ENCODE results near the gene PAQR4.
"Not testable (repeated sequence)": the region's sequence is repeated elsewhere in the genome, so short reads cannot be mapped to it uniquely, and the experiment has no call there.

The PAQR4 gene

DNA sequence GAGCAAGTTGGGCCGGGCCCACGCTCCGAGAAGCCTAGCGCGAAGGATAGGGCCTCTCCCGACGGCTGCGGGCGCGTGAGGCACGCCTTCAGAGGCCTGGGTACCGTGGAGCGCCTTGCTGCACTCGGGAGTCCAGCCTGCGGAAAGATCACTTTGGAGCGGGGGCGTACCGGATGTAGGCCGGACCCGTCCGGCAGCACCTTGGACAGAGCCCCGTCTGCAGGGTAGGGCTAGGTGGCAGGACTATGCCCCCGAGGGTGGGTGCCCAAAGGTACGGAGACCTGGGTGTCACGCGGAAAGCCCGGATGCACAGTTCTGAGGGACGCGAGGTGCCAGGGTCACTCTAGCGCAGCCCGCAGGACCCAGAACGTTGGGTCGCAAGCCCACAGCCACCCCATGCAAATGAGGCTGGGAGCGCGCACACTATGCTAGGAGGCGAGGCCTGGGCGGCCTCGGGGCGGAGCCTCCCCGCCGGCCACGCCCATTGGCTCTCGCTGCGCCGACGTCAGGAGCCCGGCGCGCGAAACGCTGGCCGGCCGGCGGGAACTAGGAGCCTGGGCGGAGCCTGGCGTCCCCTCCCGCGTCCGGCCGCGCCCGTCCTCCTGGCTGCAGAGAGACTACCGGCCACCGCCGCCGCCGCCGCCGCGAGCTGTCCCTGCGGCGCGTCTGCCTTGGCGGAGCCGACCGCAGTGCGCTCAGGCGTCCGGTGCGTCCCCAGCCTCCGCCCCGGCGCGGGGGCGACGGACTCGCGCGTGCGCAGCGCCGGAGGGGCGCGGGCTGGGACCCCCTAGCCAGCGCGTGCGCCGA, at the start of gene PAQR4:
Gene PAQR4, plus strand, starts transcription at position 611 of the 807 bp plus-strand sequence. CDS start 327 bp downstream, outside the sequence.
- DNase-seq, result peak; percentile 66

DNA sequence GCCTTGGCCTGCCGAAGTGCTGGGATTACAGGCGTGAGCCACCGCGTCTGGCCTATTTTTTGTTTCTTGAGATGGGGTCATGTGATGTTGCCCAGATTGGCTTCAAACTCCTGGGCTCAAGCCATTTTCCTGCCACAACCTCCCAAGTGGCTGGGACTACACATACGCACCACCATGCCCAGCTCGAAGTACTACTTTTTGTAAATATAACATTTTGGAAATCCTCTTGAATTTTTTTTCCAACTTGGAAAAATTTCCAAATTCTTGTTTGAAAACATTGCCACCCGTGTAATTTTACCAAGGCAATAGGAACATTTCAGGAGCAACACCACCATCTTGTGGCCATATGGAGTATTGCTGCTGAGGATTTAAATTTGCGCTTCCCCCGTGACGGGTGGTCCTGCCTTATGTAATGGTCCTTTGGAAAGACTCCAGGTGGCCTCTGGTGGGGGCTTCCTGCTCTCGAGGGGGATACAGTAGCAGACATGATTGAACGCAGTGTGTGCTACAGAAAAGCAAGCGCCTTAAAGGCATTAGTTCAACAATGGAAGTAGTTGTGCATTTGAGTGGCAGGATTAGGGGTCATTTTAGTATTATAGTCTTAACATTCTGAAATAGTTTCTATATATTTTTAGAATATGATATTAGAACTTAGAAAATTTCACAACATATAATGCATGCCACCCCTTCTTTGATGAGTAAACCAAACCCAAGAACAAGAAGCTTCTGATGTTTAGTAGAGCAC, 49.5 kb upstream of the PAQR4 start:
- DNase-seq, result no peak

DNA sequence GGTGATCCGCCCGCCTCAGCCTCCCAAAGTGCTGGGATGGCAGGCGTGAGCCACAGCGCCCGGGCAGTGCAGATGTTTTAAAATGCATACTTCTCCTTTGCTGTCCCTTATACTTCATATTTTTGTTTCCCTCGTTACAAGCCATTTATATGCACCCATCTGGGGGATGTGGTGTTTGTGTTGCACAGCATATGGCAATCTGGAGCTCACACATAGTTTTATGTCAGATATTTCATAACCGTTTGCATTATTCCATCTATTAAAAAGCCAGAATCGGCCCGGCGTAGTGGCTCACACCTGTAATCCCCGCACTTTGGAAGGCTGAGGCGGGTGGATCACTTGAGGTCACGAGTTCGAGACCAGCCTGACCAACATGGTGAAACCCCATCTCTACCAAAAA, 45.7 kb upstream of the PAQR4 start:
- DNase-seq, result no peak

- DNase-seq, result no peak
These were observed 44.0 kb upstream of the PAQR4 start for GRCh38 chr16:2924901-2925755.

GRCh38 chr16:2925951-2926649, 43.0 kb upstream of the PAQR4 start:
- peak; percentile 50 for DNase-seq

GRCh38 chr16:2926650-2926999, 42.5 kb upstream of the PAQR4 start:
- DNase-seq, result no peak

GRCh38 chr16:2927010-2927646, 42.0 kb upstream of the PAQR4 start:
- peak; percentile 81 for DNase-seq

GRCh38 chr16:2928151-2928550, 41.0 kb upstream of the PAQR4 start:
- not testable (repeated sequence) for DNase-seq

DNA sequence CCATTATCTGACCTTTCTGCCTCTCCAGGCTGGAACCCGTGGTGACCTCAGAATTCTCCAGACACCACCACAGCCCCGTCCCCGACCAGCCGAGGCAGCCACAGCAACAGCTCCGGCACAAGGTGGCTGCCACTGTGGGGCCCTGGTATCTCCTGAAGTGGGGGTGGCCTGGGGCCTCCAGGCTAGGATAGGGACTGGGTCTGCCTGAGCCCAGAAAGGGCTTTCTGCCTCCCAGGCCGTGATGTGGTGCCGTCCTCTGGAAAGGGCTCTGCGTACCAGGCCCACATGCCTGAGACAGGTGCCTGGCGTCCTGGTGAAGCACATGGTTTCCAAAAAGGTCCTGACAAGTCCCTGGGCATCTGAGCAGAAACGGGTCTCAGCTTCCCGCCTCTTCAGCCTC, 40.4 kb upstream of the PAQR4 start:
- no peak for DNase-seq

DNA sequence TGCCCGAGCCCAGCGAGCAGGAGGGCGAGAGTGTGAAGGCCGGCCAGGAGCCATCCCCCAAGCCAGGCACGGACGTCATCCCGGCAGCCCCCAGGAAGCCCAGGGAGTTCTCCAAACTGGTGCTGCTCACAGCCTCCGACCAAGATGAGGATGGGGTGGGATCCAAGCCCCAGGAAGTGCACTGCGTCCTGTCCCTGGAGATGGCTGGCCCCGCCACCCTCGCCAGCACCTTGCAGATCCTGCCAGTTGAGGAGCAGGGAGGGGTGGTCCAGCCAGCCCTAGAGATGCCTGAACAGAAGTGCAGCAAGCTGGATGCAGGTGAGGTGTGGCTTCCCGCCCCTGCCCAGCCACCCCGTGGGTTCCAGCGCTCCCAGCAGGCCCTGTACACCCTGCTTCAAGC, 39.5 kb upstream of the PAQR4 start:
- DNase-seq, result no peak

DNA sequence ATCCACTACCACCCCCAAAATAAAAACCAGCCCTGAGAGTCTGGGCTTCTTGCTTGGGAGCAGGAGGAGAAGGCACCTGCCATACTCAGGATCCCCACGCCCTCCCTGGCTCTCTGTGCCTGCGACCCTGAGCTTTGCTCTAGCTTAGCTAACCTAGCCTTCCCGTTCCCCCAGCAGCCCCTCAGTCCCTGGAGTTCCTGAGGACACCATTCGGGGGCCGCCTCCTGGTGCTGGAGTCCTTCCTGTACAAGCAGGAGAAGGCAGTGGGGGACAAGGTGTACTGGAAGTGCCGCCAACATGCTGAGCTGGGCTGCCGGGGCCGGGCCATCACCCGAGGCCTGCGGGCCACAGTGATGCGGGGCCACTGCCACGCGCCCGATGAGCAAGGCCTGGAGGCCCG, 38.9 kb upstream of the PAQR4 start:
- no peak for DNase-seq

DNA sequence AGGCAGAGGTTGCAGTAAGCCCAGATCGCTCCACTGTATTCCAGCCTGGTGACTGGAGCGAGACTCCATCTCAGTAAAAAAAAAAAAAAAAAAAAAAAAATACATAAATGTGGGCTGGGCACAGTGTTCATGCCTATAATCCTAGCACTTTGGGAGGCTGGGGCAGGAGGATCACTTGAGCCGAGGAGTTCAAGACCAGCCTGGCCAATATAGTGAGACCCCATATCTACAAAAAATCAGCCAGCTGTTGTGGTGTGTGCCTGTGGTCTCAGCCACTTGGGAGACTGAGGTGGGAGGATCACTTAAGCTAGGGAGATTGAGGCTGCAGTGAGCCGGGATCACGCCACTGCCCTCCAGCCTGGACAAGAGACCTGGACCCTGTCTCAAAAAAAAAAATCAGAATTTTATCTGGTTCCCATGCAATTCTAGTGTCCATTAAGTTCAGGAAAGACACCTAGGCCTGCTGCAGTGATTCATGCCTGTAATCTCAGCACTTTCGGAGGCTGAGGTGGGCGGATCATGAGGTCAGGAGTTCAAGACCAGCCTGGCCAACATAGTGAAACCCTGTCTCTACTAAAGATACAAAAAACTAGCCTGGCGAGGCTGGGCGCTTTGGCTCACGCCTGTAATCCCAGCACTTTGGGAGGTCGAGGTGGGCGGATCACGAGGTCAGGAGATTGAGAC, 37.8 kb upstream of the PAQR4 start:
- DNase-seq, result not testable (repeated sequence)

GRCh38 chr16:2933136-2933535, 36.0 kb upstream of the PAQR4 start:
- no peak for DNase-seq

GRCh38 chr16:2933701-2934100, 35.4 kb upstream of the PAQR4 start:
- no peak for DNase-seq

DNA sequence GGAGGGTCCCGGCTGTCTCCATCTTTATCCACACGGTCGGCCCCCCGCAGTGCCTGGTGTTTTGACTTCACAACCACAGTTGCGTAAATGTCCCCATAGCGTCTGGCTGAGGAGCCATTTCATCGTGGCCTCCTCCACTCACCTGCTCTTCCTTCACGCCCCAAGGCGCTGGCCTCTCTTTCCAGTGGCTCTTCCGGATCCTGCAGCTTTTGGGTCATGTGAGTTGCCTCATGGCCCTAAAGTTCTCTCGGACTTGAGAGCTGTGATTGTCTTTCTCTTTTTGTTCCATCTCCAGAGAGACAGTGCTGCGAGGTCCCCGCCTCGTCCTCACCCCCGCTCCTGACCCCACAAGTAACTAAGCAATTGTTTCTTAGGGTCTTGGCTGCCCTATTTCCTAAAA, 34.7 kb upstream of the PAQR4 start:
- DNase-seq, result no peak

- no peak for DNase-seq
These were observed 32.6 kb upstream of the PAQR4 start for GRCh38 chr16:2936436-2937011.

GRCh38 chr16:2937170-2937569, 32.0 kb upstream of the PAQR4 start:
- no peak for DNase-seq

- DNase-seq, result no peak
These were observed 30.9 kb upstream of the PAQR4 start for GRCh38 chr16:2938206-2938605.

- DNase-seq, result peak; percentile 54
These were observed 29.2 kb upstream of the PAQR4 start for GRCh38 chr16:2939968-2940367.

GRCh38 chr16:2942045-2942444, 27.1 kb upstream of the PAQR4 start:
- DNase-seq, result no peak

- not testable (repeated sequence) for DNase-seq
These were observed 25.4 kb upstream of the PAQR4 start for GRCh38 chr16:2943716-2944115.
